GM19372 (cell line): Measurements from ENCODE around the gene DPP10.
"Not testable (repeated sequence)": the region's sequence is repeated elsewhere in the genome, so short reads cannot be mapped to it uniquely, and the experiment has no call there.

Experiments used
- ATAC-seq: cut with Tn5 transposase; IDR thresholded peaks from one replicate; pipeline ENCODE4 v1.9.1; 2021; ENCODE audit warnings: mild to moderate bottlenecking, low read depth, moderate library complexity; ENCODE audit not compliant: unreplicated experiment

Gene DPP10

DNA sequence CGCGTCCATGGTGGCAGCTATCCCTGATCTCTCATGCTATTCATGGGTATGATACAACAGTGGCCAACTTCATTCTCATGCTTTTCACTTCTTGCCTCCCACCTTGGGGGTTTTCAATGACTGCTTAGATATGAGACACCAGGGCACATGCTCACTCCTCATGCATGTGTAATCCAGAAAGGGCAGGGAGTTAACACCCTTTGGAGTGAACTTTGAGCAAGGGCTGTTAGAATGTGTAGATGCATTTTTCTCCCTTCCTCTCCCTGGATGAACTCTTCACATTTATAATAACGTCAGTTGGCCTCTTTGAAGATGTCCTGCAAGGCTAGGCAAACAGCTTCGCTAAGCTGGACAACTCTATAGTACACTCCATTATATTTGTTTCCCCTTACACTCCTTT is 56.7 kb downstream of the DPP10 start:
- no peak for ATAC-seq

DNA sequence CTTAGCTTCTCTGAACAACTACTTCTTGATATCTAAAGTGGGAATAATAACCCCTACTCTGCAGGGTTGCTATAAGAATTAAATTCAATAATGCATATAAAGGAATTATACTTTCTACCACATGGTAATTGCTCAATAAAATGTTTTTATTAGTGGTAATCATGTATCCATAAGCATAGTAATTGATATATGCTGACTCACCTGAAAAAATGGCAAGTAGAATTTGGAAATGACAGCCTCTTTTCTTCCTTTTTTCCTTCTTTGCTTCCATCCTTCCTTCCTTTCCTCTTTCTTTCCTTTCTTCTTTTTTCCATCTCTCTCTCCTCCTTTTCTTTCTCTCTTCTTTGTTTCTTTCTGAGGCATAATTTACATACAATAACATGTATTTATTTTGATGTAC is 65.3 kb downstream of the DPP10 start:
- no peak for ATAC-seq

- no peak for ATAC-seq
Observed at GRCh38 chr2:114515882-114516281, 73.4 kb downstream of the DPP10 start.

- no peak for ATAC-seq
Observed at GRCh38 chr2:114517580-114517979, 75.1 kb downstream of the DPP10 start.

DNA sequence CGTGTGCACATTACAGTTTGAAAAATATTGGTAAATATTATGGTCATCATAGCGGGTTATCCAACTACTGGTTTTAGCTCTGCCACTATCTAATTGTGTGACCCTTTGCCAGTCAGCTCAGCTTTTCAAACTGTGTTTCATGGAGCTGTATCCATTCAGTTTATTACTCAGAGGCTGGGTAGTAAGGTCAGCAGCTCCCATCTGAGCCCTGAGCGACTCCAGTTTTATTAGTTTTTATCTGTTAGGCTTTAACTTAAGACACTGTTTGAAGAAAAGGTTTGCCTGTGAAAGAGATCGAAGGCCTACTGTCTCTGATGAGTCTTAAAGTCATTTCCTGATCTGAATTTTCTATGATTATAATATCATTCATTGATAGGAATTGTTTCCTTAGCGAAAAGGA is 76.3 kb downstream of the DPP10 start:
- no peak for ATAC-seq

DNA sequence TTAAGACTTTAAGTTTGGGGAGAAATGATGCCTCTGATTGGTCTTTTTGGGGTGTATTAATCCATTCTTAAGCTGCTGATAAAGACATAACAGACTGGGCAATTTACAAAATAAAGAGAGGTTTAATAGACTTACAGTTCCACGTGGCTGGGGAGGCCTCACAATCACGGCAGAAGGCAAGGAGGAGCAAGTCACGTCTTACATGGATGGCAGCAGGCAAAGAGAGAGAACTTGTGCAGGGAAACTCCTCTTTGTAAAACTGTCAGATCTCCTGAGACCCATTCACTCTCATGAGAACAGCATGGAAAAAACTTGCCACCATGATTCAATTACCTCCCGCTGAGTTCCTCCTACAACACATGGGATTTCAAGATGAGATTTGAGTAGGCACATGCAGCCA is 80.2 kb downstream of the DPP10 start:
- ATAC-seq = not testable (repeated sequence)

GRCh38 chr2:114525955-114526354 is 83.5 kb downstream of the DPP10 start:
- ATAC-seq = no peak

DNA sequence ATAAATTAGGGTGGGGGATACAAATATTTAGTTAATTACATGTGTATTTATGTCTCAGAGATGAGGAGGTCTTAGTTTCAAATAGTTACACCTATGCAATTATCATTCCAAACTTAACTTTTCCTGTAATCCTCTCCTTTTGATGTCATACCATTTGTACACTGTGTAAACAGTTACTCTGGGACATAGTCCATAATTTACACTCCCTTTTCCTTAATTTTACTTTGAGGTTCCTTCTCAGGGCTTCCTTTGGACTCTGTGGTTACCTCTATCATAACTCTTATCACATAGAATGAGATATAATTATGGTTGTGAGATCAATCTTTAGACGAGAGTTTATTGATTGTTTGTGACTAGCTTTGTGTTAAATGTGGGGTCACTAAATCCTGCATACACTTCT is 84.4 kb downstream of the DPP10 start:
- no peak for ATAC-seq

GRCh38 chr2:114527330-114527983 is 85.0 kb downstream of the DPP10 start:
- ATAC-seq = no peak

DNA sequence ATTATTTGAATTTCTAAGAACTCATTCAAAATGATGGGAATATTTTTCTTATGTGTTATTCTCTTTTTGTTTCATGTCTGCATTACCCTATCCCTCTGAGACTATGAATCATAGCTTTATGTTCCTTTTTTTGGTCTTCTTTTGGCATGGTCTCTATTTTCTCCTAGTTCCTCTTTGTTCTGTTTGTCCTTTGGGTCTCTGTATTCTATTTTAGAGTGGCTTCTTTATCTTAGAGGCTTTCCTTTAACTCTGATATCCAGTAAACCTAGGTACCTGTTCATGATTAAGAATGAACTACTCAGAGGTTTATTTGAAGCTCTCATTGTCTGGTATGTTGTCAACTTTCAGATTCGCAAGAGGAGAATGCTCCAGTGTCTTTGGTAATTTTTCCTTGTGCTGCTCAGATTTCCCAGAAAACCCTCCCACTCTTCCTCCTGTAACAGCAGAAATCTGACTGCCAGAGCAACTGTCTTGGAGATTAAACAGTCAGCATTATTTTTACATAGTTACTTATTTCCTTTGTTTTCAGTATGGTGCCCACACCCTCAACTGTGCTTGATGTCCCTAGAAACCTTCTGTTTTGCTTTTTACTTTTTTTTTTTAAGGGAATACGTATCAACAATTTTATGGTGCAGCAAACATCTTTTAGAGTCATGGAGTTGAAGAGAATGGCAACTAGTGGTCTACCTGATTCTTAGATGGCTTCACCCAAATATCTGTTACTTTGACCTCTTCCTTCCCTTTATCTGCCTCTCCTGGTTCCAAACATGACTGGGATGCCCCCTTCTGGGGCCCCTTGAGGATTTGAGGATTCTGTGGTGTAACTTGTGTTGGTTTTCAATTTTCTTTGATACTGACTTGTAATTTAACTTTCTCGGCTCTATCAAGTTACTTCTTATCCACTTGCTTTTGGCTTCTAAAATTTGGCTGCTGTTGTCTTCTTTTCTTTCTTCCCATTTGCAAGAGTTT is 92.0 kb downstream of the DPP10 start:
- no peak for ATAC-seq

- no peak for ATAC-seq
Observed at GRCh38 chr2:114537777-114538176, 95.3 kb downstream of the DPP10 start.

DNA sequence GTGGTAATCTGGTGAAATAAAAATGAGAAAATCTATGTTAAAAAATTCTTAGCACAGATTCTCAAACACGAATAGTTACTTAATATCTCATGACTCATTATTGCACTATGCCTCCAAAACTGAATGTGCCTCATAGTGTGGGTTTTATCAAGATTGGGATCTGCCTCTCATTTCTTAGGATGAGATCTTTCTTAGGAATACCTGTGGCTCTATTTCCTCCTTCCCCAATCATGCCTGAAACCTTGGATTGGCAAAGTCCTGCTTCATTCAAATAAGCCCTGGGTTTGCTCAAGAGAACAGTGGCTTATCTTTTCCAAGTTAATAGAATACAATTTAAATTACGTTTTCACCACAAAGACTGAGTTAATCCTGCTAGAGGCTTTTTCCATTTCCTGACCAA is 100.3 kb downstream of the DPP10 start:
- ATAC-seq = no peak

DNA sequence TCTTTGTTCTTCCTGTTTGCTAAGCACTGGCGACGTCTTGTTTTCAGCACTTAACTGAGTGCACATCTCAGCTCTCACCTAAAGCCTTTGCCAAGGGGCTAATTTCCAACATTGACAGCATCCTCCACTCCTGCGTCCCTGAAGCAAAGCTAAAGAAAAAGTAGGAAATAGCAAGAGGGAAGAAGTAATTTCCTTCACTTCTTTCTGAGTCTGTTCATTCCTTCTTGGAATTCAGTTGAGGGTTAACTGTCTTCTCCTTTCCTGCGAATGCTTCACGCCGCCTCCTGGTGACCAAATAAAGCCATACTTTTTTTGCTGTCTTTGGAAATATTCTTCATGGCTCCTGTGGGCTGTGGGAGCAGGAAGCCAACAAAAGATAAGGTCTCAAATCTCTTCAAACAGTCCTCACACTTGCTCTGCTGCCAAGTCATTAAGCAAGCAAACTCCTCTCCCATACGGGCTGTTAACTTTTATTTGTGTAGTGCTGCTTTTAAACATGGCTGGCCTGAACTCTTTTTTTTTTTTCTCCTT is 100.9 kb downstream of the DPP10 start:
- no peak for ATAC-seq

GRCh38 chr2:114545052-114545451 is 102.6 kb downstream of the DPP10 start:
- ATAC-seq = no peak

GRCh38 chr2:114546531-114546930 is 104.1 kb downstream of the DPP10 start:
- no peak for ATAC-seq

GRCh38 chr2:114548151-114548550 is 105.7 kb downstream of the DPP10 start:
- no peak for ATAC-seq

- ATAC-seq = no peak
Observed at GRCh38 chr2:114550364-114550763, 107.9 kb downstream of the DPP10 start.

- no peak for ATAC-seq
Observed at GRCh38 chr2:114550895-114551793, 108.7 kb downstream of the DPP10 start.

GRCh38 chr2:114553027-114553426 is 110.6 kb downstream of the DPP10 start:
- ATAC-seq = no peak

- no peak for ATAC-seq
Observed at GRCh38 chr2:114569166-114569565, 126.7 kb downstream of the DPP10 start.

GRCh38 chr2:114577657-114578056 is 135.2 kb downstream of the DPP10 start:
- no peak for ATAC-seq
